ENCODE data around the gene RHCG. TPM values are rescaled to one million over a fixed set of nuclear protein-coding genes. Genes with fewer than 3 reads are reported as not detected.

Gene RHCG
- total RNA-seq, 1 donor from 2014 or later, result 13.4 TPM

DNA sequence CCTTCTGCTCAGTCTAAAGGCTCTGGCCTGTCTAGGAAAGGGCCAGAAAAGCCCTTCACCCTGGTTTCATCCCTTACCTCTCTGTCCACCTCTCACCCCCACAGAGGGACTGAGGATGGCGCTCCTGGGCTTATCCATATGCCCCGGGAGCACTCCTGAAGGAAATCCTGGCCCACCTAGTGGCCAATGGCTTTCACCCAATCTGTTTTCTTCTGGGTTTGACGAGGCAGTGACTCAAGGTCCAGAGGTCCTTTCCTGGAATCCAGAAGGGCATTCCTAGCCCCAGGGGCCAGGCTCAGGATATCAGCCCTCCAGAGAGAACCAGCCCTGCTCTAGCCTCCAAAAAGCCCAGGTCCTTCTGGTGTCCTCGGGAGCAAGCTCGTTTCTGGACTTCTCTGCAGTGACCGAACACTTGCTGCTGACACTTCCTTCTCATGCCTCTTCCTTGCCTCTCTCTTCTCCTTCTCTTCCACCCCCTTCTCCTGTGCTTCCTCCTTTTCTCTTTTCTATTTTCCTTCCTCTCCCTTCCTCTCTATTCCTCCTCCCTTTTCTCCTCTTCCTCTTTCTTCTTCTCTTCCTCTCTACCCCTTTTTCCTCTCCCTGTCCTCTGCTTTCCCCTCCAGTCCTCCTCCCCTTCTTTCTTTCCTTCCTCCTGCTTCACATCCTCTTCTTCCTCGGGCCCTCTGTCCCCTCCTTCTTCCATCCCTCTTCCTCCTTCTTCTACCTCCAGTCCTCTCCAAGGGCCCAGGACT, 59.6 kb downstream of the RHCG start:
- H3K4me1 Mint-ChIP-seq (ENCODE audit: unreplicated experiment), result no peaks in the 10 kb centered on the region
- no peak overlapping the region for H3K27ac Mint-ChIP-seq
- no peak for DNase-seq (ENCODE audit: extremely low spot score, unreplicated experiment)
- H3K36me3 Mint-ChIP-seq, result no peaks in the 10 kb centered on the region
- no peak overlapping the region for H3K4me3 Mint-ChIP-seq
- no peaks in the 10 kb centered on the region for H3K9me3 Mint-ChIP-seq
- peaks cover 76% of the 10 kb centered on the region for H3K27me3 Mint-ChIP-seq
- TF ChIP-seq CTCF (conservative IDR thresholded peaks at IDR 0.05), result no peak

DNA sequence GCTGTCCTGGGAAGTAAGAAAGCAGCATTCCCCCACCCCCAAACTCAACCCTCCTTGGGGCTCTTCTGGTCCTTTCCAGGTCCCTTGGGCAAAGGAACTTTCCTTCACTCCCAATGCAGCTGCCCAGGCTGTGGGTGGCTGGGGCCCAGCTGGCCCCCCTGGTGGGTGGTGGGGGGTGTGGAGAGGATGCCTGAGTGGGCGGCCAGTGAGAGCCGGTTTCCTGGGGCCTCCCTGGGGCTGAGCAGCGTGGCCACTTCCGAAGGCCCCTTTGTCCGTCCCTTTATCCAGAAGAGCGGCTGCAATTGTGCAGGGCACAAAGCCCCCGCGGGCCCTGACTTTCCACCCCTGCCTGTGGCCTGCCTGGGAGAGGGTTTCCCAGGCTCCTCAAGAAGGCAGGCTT, 61.0 kb downstream of the RHCG start:
- Mint-ChIP-seq H3K27ac (no peak overlapping the region), H3K4me1 (ENCODE audit: unreplicated experiment) (peaks cover 3% of the 10 kb centered on the region), H3K4me3 (no peak overlapping the region), H3K9me3 (no peaks in the 10 kb centered on the region), H3K27me3 (peaks cover 81% of the 10 kb centered on the region), H3K36me3 (no peaks in the 10 kb centered on the region)
- no peak for TF ChIP-seq CTCF (conservative IDR thresholded peaks at IDR 0.05)
- no peak for DNase-seq (ENCODE audit: extremely low spot score, unreplicated experiment)

- H3K36me3 Mint-ChIP-seq, result no peaks in the 10 kb centered on the region
- peaks cover 5% of the 10 kb centered on the region for H3K4me1 Mint-ChIP-seq (ENCODE audit: unreplicated experiment)
- no peak overlapping the region for H3K4me3 Mint-ChIP-seq
- no peaks in the 10 kb centered on the region for H3K9me3 Mint-ChIP-seq
- no peak for TF ChIP-seq CTCF (conservative IDR thresholded peaks at IDR 0.05)
- no peak for DNase-seq (ENCODE audit: extremely low spot score, unreplicated experiment)
- no peak overlapping the region for H3K27ac Mint-ChIP-seq
- peaks cover 85% of the 10 kb centered on the region for H3K27me3 Mint-ChIP-seq
Observed at GRCh38 chr15:89433686-89434085, 62.7 kb downstream of the RHCG start.

DNA sequence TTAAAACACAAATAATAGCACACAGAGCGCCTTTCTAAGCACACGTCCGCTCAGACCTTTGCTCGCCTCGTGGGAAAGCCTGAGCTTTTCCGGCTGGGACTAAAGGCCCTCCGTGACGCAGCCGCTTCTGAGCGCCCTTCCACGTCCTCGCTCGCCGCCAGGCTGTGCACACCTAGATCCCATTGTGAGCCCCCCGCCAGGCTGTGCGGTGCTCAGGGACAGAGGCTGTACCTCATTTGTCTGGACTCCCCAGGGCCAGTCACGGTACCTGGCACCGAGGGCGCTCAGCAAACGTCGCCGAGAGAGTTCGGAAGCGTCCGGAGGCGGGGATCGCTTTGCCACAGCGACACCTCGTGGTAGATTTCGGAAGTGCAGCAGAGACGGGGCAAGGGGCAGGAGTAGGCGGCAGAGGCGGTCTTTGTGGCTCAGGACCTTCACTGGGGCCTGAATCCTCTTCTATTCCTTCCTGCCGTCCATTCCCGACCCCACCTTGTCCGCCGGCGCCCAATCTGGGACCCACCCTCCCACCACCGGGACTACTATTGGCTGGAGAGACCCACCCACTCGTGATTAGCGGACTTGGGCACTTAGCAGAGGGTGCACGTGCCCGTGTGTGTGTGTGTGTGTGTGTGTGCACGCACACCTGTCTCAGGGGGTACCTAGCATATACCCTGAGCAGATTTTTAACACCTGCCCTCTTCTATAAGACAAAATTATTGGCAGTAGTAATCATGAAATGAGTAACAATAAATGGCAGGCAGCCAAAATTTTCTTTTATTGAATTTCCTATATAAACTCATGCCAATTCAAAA, 65.6 kb downstream of the RHCG start:
- Mint-ChIP-seq H3K36me3 (no peaks in the 10 kb centered on the region), H3K27ac (no peak overlapping the region), H3K4me3 (peak overlapping the region; percentile 86), H3K9me3 (no peaks in the 10 kb centered on the region), H3K4me1 (ENCODE audit: unreplicated experiment) (peaks cover 5% of the 10 kb centered on the region), H3K27me3 (peaks cover 86% of the 10 kb centered on the region)
- peak; percentile 98 for TF ChIP-seq CTCF (conservative IDR thresholded peaks at IDR 0.05)
- DNase-seq (ENCODE audit: extremely low spot score, unreplicated experiment), result peak; percentile 91

- no peak overlapping the region for H3K4me3 Mint-ChIP-seq
- no peak for DNase-seq (ENCODE audit: extremely low spot score, unreplicated experiment)
- H3K27me3 Mint-ChIP-seq, result peaks cover 90% of the 10 kb centered on the region
- no peaks in the 10 kb centered on the region for H3K36me3 Mint-ChIP-seq
- H3K9me3 Mint-ChIP-seq, result no peaks in the 10 kb centered on the region
- peaks cover 5% of the 10 kb centered on the region for H3K4me1 Mint-ChIP-seq (ENCODE audit: unreplicated experiment)
- no peak for TF ChIP-seq CTCF (conservative IDR thresholded peaks at IDR 0.05)
- no peak overlapping the region for H3K27ac Mint-ChIP-seq
Observed at GRCh38 chr15:89429986-89430385, 66.4 kb downstream of the RHCG start.

Measured in type B pancreatic cell (in vitro differentiated cells).